Right hindlimb (tissue), 1 donor: ENCODE data around the gene ZNF778.

Experiments
- DNase-seq: peaks from one replicate; pipeline ENCODE4 v3.0.0-alpha.2; 2018

ZNF778 gene

DNA sequence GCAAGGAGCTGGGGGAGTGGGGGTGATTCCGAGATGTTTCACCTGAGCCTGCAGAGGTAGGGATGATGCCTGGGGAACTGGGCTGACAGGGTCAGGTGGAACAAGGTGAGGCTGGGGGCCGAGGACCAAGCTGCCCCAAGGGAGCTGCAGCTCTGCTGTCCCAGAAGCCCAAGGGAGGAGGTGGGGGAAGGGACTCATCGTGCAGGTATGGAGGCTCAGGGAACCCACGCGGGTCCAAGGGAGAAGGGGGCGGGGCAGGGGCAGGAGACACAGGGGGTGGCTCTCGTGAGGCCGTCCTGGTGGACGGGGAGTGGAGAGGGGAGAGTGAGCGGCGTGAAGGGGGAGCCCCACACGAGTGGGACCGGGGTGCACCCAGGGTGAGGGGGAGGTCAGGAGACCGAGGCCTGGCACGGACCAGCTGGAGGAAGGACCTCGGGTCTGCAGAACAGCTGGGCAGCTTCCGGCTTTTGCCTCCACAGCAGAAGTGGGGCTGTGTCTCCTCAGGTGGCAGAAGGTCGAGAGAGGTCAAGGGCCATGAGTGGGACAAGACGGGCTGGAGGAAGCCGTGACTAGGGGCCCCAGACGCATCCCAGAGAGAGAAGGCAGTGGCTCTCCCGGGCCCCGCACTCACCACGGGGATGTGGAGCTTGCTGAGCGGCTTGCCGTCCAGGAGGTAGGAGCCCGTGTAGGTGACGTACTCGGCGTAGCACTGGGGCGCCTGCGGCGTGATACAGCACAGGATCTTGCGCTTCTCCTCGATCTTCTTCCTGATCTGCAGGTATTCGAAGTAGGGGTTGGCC is 61.1 kb downstream of the ZNF778 start:
- no peak for DNase-seq

GRCh38 chr16:89279666-89280481 is 62.4 kb downstream of the ZNF778 start:
- DNase-seq = no peak

GRCh38 chr16:89280546-89281188 is 63.2 kb downstream of the ZNF778 start:
- DNase-seq = no peak

GRCh38 chr16:89281189-89281577 is 63.7 kb downstream of the ZNF778 start:
- DNase-seq = no peak

DNA sequence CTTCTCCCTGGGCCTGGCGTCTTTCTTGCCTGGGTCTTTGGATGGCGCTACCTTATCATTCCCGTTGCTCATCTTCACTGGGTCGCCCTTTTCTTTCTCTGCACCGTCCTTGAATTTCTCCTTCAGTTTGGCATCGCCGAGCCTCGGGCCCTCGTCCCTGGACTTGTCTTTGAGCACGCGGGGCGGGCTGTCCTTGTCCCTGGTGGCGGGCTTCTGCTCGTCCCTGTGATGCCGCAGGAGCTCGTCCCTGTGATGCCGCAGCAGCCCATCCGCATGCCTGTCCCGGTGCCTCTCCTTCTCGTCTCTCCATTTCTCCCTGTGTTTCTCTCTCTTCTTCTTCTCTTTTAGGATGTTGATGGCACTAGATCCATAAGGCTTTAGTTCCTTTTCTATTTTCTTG is 64.3 kb downstream of the ZNF778 start:
- no peak for DNase-seq

DNA sequence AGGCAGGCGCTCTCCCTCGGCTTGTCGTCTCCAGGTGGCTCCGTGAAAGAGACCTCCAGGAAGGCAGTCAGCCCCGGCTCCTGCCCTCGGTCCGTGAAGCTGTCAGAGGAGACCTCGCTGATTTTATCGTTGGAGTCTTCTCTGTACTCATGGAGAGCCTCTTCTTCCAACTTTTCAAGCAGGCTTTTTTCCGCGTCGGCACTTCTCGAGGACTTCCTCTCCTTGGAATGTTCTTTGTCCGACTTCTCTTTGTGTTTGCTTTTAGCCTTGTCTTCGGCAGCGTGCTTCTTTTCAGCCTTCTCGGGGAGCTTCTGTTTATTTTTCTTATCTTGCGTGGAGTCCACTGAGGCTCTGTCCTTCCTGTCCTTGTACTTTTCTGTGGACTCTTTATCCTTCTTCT is 65.0 kb downstream of the ZNF778 start:
- no peak for DNase-seq

DNA sequence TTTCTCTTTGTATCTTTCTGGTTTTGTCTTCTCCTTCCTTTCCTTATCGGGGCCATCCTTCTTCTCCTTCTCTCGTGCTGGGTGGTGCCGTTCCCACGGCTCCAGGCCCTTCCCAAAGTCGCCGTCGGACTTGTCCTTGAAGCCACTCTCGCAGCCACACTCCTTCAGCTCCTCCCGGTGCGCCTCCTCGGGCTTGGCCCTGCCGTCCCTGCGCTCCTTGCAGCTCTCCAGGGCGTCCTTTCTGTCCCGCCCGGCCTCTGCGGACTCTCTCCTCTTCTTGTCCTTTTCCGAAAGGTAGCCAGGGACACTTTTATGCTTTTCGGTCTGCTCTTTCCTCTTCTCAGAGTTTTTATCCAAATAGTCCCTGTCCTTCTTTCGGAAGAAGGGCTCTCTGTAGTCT is 65.9 kb downstream of the ZNF778 start:
- DNase-seq = no peak

DNA sequence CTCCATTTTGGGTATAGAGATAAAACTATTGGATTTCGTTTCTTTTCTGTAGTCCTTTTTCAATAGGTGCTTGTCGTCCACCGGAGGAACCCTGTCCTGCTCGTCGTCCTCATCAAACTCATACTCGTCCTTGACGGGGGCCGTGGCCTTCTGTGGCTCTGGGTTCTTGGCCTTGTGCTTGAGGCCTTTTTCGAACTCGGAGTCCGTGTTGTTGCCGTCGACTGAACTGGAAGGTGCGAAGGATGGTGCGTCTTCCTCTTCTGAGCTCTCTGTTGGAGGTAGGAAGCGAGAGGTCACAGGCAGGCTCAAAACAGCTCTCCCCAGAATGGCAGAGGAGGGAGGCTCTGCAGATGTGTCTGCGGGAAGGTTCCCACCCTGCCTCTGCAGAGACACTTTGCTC is 67.9 kb downstream of the ZNF778 start:
- no peak for DNase-seq

DNA sequence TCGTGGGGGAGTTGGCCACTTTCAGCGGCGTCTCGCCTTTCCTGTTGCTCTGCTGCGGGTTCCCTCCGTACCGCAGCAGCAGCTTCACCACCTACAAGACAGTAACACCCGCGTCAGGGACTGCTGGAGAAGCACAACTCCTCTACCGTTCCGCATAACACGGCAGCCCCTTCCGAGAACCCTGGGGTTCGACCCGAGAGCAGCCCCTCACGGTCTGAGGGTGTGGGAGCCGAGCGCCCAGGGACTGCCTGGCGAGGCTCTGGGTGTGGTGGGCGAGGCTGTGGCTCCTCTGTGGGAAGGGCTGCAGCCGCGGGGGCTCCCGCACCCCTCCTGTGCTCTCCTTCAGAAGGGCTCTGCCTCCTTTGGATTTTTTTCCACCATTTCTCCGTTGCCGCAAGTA is 68.6 kb downstream of the ZNF778 start:
- DNase-seq = no peak
